KOPT-K1 (cell line): ENCODE data around the gene RAB39A.
"Not testable (repeated sequence)": the region's sequence is repeated elsewhere in the genome, so short reads cannot be mapped to it uniquely, and the experiment has no call there.

ENCODE experiments used
- H3K27ac ChIP-seq: fragments of 200-600 bp; sonication (generic); 2 replicates; pipeline ENCODE4 v1.5.1; 2016; ENCODE audit warnings: antibody characterized with exemption, mild to moderate bottlenecking, low read depth, low read length; ENCODE audit not compliant: poor library complexity, severe bottlenecking
- H3K36me3 ChIP-seq: fragments of 200-600 bp; sonication (generic); 2 replicates; pipeline ENCODE4 v1.5.1; 2017; ENCODE audit warnings: antibody characterized with exemption, mild to moderate bottlenecking, low read length, moderate library complexity; ENCODE audit not compliant: insufficient read depth
- H3K9me3 ChIP-seq: fragments of 200-600 bp; sonication (generic); 2 replicates; pipeline ENCODE4 v1.5.1; 2017; ENCODE audit warnings: antibody characterized with exemption, low read length, mild to moderate bottlenecking; ENCODE audit not compliant: insufficient read depth, poor library complexity, severe bottlenecking

RAB39A gene

DNA sequence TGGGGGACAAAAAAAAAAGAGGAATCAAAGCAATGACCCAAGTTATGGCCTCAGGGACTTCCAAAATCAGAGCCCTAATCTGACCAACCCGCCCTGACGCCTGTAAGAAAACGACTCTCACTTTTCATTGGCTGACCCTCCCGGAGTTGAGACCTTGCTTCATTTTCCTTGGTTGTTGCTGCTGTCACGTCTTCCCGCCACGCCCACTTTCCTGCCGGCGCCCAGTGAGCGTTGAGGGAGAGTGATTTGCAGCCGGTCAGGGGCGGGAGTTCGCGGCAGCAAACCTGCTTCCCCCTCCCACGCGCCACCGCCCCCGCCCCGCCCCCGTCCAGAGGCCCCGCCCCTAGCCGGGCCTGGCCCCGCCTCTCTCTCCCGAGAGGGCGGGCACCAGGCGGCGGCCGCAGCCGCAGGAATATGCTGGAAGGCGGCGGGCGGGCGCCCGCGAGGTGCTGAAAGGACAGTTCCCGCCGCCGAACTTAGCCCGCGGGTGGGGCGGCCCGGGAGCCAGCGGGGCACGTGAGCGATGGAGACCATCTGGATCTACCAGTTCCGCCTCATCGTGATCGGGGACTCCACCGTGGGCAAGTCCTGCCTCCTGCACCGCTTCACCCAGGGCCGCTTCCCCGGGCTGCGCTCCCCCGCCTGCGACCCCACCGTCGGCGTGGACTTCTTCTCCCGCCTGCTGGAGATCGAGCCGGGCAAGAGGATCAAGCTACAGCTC lies at the start of gene RAB39A:
Gene RAB39A, plus strand, starts transcription at position 403 of the 721 bp plus-strand sequence. Its CDS starts 121 bp downstream, at position 524.
- Histone ChIP-seq H3K27ac (no peak within 1 kb of the TSS), H3K36me3 (no peaks in the 10 kb centered on the region), H3K9me3 (no peaks in the 10 kb centered on the region)

DNA sequence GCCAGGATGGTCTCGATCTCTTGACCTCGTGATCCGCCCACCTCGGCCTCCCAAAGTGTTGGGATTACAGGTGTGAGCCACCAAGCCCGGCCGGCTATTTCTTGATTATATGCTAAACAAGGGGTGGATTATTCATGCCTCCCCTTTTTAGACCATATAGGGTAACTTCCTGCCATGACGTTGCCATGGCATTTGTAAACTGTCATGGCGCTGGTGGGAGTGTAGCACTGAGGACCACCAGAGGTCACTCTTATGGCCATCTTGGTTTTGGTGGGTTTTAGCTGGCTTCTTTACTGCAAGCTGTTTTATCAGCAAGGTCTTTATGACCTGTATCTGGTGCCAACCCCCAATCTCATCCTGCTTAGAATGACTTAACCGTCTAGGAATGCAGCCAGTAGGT lies 46.8 kb upstream of the RAB39A start:
- H3K9me3 ChIP-seq, H3K36me3 ChIP-seq, H3K27ac ChIP-seq: not testable (repeated sequence)

DNA sequence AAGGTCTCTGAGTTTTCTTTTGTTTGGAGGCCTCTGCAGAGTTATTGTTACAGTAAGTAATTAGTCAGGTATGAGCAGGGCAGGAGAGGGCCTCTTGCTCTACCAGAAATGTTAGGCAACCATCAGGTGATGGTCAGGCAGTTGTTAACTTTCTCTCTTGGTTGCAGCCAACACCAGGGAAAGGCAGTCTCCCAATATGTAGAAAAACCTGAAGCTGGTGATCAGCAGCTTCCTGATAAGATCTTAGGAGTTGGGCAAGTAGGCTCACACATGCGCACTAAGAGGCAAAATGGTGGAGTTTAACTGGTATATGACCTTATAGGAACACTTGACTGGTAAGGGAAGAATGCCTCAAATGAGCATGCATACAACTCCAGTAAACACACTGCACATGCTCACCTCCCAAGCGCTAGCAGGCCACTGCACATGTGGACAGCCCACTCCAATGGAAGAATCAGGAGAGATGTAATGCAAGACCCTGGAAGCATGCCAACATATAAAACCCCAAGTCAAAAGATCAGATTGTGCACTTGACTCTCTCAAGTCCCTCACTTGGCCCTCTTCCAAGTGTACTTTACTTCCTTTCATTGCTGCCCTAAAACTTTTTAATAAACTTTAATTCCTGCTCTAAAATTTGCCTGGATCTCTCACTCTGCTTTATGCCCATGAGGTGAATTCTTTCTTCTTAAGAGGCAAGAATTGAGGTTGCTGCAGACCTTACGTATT lies 46.0 kb upstream of the RAB39A start:
- no peaks in the 10 kb centered on the region for H3K36me3 ChIP-seq
- H3K27ac ChIP-seq = no peak overlapping the region
- H3K9me3 ChIP-seq = no peaks in the 10 kb centered on the region

DNA sequence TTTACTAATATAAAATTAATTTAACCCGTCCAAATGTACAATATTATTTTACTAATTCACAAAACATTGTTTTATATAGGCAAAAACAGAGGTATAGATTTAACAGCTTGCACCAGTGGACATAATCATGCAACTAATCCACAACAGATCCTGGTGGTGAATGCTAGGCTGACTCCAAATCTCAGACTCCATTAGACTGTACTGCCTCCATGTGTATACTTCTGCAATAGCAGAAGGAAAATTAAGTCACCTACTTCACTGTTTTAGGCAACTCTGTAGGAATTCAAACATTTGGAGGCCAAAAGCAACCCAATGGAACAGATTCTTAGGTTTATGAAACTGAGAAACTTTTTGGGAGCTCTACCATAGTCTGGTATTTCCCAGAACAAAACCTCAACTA lies 30.0 kb upstream of the RAB39A start:
- Histone ChIP-seq H3K36me3 (no peaks in the 10 kb centered on the region), H3K27ac (no peak overlapping the region), H3K9me3 (no peaks in the 10 kb centered on the region)

DNA sequence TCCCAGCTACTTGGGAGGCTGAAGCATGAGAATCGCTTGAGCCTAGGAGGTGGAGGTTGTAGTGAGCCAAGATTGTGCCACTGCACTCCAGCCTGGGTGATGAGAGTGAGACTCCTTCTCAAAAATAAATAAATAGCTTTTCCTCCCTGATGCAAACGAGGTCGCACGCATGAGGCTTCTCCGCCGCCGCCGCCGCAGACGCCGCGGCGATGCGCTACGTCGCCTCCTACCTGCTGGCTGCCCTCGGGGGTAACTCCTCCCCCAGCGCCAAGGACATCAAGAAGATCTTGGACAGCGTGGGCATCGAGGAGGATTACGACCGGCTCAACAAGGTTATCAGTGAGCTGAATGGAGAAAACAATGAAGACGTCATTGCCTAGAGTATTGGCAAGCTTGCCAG lies 20.0 kb upstream of the RAB39A start:
- Histone ChIP-seq H3K9me3 (no peaks in the 10 kb centered on the region), H3K36me3 (no peaks in the 10 kb centered on the region)

DNA sequence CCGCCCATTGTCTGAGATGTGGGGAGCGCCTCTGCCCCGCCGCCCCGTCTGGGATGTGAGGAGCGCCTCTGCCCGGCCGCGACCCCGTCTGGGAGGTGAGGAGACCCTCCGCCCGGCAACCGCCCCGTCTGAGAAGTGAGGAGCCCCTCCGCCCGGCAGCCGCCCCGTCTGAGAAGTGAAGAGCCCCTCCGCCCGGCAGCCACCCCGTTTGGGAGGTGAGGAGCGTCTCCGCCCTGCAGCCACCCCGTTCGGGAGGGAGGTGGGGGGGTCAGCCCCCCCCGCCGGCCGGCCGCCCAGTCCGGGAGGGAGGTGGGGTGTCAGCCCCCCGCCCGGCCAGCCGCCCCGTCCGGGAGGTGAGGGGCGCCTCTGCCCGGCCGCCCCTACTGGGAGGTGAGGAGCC lies 15.8 kb upstream of the RAB39A start:
- H3K9me3 ChIP-seq, H3K36me3 ChIP-seq, H3K27ac ChIP-seq: not testable (repeated sequence)

More for the DNA sequence above, 20.0 kb upstream of the RAB39A start:
- H3K27ac ChIP-seq = no peak overlapping the region

DNA sequence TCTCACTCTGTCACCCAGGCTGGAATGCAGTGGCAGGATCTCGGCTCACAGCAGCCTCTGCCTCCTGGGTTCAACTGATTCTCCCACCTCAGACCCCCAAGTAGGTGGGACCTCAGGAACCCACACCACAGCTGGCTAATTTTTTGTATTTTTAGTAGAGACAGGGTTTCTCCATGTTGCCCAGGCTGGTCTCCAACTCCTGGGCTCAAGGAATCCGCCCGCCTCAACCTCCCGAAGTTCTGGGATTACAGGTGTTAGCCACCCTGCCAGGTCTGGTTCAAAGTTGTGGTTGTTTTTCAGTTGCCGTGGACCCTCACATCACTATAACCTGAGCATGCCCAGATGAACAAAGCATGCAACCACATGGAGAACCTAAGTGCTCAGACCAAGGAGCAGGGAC lies 13.0 kb upstream of the RAB39A start:
- Histone ChIP-seq H3K9me3 (no peaks in the 10 kb centered on the region), H3K36me3 (no peaks in the 10 kb centered on the region), H3K27ac (no peak overlapping the region)

DNA sequence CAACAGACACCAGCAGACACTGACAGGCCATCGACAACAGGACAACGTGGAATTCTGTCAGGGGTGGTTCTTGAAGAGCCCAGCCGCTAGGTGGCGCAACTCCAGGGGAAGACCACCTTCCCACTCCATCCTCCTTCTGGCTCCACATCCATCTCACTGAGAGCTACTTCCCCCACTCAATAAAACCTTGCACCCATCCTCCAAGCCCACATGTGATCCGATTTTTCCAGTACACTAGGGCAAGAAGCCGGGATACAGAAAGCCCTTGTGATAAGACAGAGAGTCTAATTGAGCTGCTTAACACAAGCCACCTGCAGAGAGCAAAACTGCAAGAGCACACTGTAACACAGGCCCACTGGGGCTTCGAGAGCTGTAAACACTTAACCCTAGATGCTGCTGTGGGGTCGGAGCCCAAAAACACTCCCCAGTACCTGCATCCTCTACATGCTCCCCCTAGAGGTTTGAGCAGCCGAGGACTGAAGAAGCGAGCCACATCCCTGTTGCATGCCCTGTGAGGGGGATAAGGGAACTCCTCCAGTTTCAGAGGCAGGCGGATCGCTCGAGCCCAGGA lies 11.5 kb upstream of the RAB39A start:
- no peaks in the 10 kb centered on the region for H3K9me3 ChIP-seq
- H3K36me3 ChIP-seq = no peaks in the 10 kb centered on the region
- no peak overlapping the region for H3K27ac ChIP-seq

DNA sequence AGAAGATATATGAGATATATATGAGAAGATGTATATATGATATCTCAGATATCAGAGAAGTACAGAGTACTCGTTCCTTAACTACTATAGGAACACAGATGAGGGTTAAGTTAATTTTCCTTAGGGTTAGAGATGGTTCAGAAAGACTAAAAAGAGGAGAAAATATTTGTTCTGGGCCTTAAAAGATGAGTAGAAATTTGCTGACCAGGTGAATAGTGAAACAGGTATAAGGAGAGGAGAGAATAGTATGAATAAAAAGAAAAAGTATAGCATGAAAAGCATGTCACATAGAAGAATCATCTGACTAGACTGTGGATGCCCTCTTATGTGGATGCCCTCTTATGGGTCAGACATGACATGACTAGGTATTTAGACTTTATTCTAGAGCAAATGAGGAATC lies 6.3 kb upstream of the RAB39A start:
- no peaks in the 10 kb centered on the region for H3K36me3 ChIP-seq
- H3K9me3 ChIP-seq = no peaks in the 10 kb centered on the region
- no peak overlapping the region for H3K27ac ChIP-seq

DNA sequence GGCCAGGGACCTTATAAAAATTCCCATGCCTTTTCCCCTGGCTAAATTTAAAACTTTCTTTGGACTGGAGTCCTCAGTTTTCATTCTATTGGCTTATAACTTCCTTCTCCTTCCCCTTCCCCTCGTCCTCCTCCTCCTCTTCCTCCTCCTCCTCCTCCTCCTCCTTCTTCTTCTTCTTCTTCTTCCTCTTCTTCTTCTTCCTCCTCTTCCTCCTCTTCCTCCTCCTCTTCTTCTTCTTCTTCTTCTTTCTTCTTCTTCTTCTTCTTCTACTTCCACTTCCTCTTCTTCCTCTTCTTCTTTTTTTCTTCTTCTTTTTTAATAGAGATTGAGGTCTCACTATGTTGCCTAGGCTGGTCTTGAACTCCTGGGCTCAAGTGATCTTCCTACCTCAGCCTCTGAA lies 4.7 kb upstream of the RAB39A start:
- H3K36me3 ChIP-seq, H3K27ac ChIP-seq: not testable (repeated sequence)

DNA sequence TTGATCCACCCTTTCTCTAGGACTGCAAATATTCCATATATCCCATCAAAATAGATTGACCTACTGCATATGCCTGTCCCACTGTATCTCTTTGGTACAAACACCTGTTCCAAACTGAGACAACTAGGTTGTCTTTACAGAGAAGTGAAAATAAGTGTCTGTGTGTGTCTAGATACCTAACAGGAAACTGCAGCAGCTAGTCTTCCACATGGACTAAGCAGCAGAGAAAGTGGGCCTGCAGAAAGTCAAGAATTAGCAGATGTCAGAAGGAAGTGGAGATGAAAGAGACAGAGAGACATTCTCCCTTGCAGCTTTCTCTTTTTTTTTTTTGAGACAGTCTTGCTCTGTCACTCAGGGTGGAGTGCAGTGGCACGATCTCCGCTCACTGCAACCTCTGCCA lies 3.9 kb upstream of the RAB39A start:
- no peaks in the 10 kb centered on the region for H3K9me3 ChIP-seq
- H3K27ac ChIP-seq = no peak overlapping the region
- no peaks in the 10 kb centered on the region for H3K36me3 ChIP-seq

More for the DNA sequence above, 4.7 kb upstream of the RAB39A start:
- not testable (repeated sequence) for H3K9me3 ChIP-seq

DNA sequence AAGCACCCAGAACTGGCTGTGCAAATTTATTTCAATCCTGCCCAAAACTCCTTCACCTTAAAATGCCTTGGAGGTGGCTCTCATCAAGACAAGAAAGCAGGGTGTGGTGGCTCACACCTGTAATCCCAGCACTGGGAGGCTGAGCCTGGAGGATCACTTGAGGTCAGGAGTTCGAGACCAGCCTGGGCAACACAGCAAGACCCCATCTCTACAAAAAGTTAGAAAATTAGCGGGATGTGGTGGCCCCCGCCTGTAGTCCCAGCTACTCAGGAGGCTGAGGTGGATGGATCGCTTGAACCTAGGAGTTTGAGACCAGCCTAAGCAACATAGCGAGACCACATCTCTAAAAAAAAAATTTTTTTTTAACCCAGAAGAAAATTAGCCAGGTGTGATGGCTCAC lies 689 bp upstream of the RAB39A start:
- Histone ChIP-seq H3K36me3 (no peaks in the 10 kb centered on the region), H3K9me3 (no peaks in the 10 kb centered on the region), H3K27ac (no peak overlapping the region)

GRCh38 chr11:107928767-107929507 lies 689 bp downstream of the RAB39A start:
- Histone ChIP-seq H3K9me3 (no peaks in the 10 kb centered on the region), H3K27ac (no peak overlapping the region), H3K36me3 (no peaks in the 10 kb centered on the region)

DNA sequence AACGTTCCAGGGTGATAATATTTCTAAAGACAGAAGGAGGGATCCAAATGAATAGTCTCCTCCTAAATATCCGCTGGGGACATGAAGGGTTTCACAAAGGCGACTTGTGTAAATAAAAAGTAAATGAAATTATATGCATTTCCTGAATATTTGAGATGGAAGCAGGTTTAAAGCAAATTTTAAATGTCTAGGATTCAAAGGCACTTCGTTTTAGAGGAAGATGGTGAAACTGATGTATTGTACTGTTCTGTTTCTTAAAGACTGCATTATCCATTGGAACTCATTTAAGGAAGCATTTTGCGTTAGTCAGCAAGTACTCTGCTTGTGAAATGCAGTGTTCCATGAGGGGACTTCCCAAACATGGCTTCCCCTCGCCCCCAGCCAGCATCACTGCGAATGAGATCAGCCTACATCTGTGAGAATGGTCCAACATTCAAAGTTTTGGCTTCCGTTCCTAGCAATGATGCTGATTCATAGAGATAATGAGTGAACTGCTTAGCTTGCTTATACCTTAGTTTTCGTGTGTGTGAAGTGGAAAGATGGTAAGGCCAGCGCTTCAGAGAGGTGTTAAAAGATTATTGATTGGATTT lies 1.5 kb downstream of the RAB39A start:
- no peaks in the 10 kb centered on the region for H3K36me3 ChIP-seq
- no peaks in the 10 kb centered on the region for H3K9me3 ChIP-seq
- H3K27ac ChIP-seq = no peak overlapping the region

DNA sequence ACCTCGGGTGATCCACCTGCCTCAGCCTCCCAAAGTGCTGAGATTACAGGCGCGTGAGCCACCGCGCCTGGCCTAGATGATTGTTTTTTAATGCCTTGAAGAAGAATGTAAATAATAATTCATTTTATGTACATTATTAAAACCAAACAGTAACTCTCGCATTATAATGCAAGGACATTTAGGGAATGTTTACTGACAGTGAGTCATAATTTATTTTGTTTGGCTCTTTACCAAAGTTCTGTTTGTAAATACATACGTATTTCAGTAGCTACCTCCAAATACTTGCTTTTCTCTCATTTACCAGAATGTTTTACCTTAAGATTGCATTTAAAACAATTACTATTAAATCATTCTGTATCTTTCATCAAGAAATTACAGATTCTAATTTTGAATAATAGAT lies 3.0 kb downstream of the RAB39A start:
- Histone ChIP-seq H3K27ac (no peak overlapping the region), H3K36me3 (no peaks in the 10 kb centered on the region), H3K9me3 (no peaks in the 10 kb centered on the region)
